HL-60 (cell line): ENCODE data around the gene IP6K2.

Experiments used
- GABPA ChIP-seq: IDR thresholded peaks from 2 replicates; pipeline ENCODE4 v1.6.1; 2012; ENCODE audit warnings: low read depth
- POLR2AphosphoS5 ChIP-seq: IDR thresholded peaks from 2 replicates; pipeline ENCODE4 v1.6.1; 2012; ENCODE audit warnings: low read depth
- REST ChIP-seq: IDR thresholded peaks from 2 replicates; pipeline ENCODE4 v1.6.1; 2012; ENCODE audit warnings: low read depth; ENCODE audit not compliant: insufficient replicate concordance
- SPI1 ChIP-seq: IDR thresholded peaks from 2 replicates; pipeline ENCODE4 v1.6.1; 2012; ENCODE audit warnings: low read depth, mild to moderate bottlenecking, borderline replicate concordance
- TF ChIP-seq, protein P1 (sequence below): IDR thresholded peaks from one replicate; pipeline ENCODE4 v1.5.1; 2011; ENCODE audit warnings: low read length, control low read depth, inconsistent platforms; ENCODE audit not compliant: insufficient read depth

- TF ChIP-seq, protein P1, sequence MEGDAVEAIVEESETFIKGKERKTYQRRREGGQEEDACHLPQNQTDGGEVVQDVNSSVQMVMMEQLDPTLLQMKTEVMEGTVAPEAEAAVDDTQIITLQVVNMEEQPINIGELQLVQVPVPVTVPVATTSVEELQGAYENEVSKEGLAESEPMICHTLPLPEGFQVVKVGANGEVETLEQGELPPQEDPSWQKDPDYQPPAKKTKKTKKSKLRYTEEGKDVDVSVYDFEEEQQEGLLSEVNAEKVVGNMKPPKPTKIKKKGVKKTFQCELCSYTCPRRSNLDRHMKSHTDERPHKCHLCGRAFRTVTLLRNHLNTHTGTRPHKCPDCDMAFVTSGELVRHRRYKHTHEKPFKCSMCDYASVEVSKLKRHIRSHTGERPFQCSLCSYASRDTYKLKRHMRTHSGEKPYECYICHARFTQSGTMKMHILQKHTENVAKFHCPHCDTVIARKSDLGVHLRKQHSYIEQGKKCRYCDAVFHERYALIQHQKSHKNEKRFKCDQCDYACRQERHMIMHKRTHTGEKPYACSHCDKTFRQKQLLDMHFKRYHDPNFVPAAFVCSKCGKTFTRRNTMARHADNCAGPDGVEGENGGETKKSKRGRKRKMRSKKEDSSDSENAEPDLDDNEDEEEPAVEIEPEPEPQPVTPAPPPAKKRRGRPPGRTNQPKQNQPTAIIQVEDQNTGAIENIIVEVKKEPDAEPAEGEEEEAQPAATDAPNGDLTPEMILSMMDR: no peak
- no peak for TF ChIP-seq POLR2AphosphoS5
- TF ChIP-seq REST: no peak
- no peak for TF ChIP-seq SPI1
- TF ChIP-seq GABPA: no peak
These were observed 34.2 kb downstream of the IP6K2 start for GRCh38 chr3:48682786-48683185.
